GM19395 (cell line): ENCODE measurements around the gene TMEM150A.
"Not testable (repeated sequence)": the region's sequence is repeated elsewhere in the genome, so short reads cannot be mapped to it uniquely, and the experiment has no call there.

ENCODE experiments used
- ATAC-seq: cut with Tn5 transposase; IDR thresholded peaks from one replicate; pipeline ENCODE4 v1.9.1; 2021; ENCODE audit warnings: mild to moderate bottlenecking, moderate library complexity; ENCODE audit not compliant: unreplicated experiment

Gene TMEM150A

GRCh38 chr2:85595301-85596025 is 7.0 kb downstream of the TMEM150A start, which contains the start of gene RNF181:
Gene RNF181, plus strand, starts transcription at chr2:85595745. Its CDS starts 19 bp downstream, at chr2:85595764.
- peak; percentile 99 for ATAC-seq

GRCh38 chr2:85594715-85595300 is 7.7 kb downstream of the TMEM150A start:
- no peak for ATAC-seq

- no peak for ATAC-seq
Measured at GRCh38 chr2:85593023-85593422, 9.5 kb downstream of the TMEM150A start.

- not testable (repeated sequence) for ATAC-seq
Measured at GRCh38 chr2:85592299-85592698, 10.2 kb downstream of the TMEM150A start.

- no peak for ATAC-seq
Measured at GRCh38 chr2:85591563-85591962, 10.9 kb downstream of the TMEM150A start.

- no peak for ATAC-seq
Measured at GRCh38 chr2:85590950-85591349, 11.5 kb downstream of the TMEM150A start.

- ATAC-seq, result no peak
Measured at GRCh38 chr2:85589982-85590791, 12.3 kb downstream of the TMEM150A start.

- no peak for ATAC-seq
Measured at GRCh38 chr2:85589181-85589580, 13.3 kb downstream of the TMEM150A start.

- no peak for ATAC-seq
Measured at GRCh38 chr2:85588645-85589044, 13.9 kb downstream of the TMEM150A start.

- ATAC-seq, result no peak
Measured at GRCh38 chr2:85588236-85588635, 14.3 kb downstream of the TMEM150A start.

GRCh38 chr2:85585781-85586105 is 16.8 kb downstream of the TMEM150A start:
- no peak for ATAC-seq

- peak; percentile 61 for ATAC-seq
Measured at GRCh38 chr2:85584857-85585780, 17.4 kb downstream of the TMEM150A start.

- peak; percentile 61 for ATAC-seq
Measured at GRCh38 chr2:85584354-85584856, 18.1 kb downstream of the TMEM150A start, which contains the start of gene VAMP5. Gene VAMP5, plus strand, starts transcription at chr2:85584431. Its CDS starts 60 bp downstream, at chr2:85584491.

- peak; percentile 17 for ATAC-seq
Measured at GRCh38 chr2:85583667-85584353, 18.7 kb downstream of the TMEM150A start.

GRCh38 chr2:85582492-85582891 is 20.0 kb downstream of the TMEM150A start:
- no peak for ATAC-seq

GRCh38 chr2:85580206-85580605 is 22.3 kb downstream of the TMEM150A start:
- ATAC-seq, result no peak

GRCh38 chr2:85579266-85579935 is 23.1 kb downstream of the TMEM150A start:
- no peak for ATAC-seq

- peak; percentile 50 for ATAC-seq
Measured at GRCh38 chr2:85578243-85579180, 24.0 kb downstream of the TMEM150A start.
